Progenitor cell of endocrine pancreas (in vitro differentiated cells): ENCODE data around the gene MED12L. TPM values are rescaled to one million over a fixed set of nuclear protein-coding genes. Genes with fewer than 3 reads are reported as not detected.

Experiments
- DNase-seq: peaks from one replicate; pipeline ENCODE4 v3.0.0; 2021; ENCODE audit warnings: low spot score; ENCODE audit not compliant: unreplicated experiment
- H3K27ac Mint-ChIP-seq: 2 replicates; pipeline ENCODE4 v1.8.0; 2021; ENCODE audit warnings: mild to moderate bottlenecking, moderate library complexity, mixed read lengths
- H3K27me3 Mint-ChIP-seq: 2 replicates; pipeline ENCODE4 v1.8.0; 2021; ENCODE audit warnings: mixed read lengths
- H3K36me3 Mint-ChIP-seq: 2 replicates; pipeline ENCODE4 v1.8.0; 2022; ENCODE audit warnings: mixed read lengths; ENCODE audit not compliant: insufficient read depth
- H3K4me1 Mint-ChIP-seq: 2 replicates; pipeline ENCODE4 v1.8.0; 2021; ENCODE audit warnings: low read depth, mixed read lengths
- H3K4me3 Mint-ChIP-seq: 2 replicates; pipeline ENCODE4 v1.8.0; 2021; ENCODE audit warnings: low read depth, mild to moderate bottlenecking, moderate library complexity, mixed read lengths
- H3K9me3 Mint-ChIP-seq: 2 replicates; pipeline ENCODE4 v1.8.0; 2021; ENCODE audit warnings: low read depth, mixed read lengths
- CTCF ChIP-seq: fragments of 200-600 bp; sonication (generic); IDR thresholded peaks from one replicate; pipeline ENCODE4 v1.5.0; 2021; ENCODE audit warnings: antibody characterized with exemption, mild to moderate bottlenecking; ENCODE audit not compliant: unreplicated experiment
- total RNA-seq: library from RNA; stranded (reverse); gene quantifications from 2 replicates; pipeline ENCODE4 v1.2.1, GENCODE V29; 2021

Gene MED12L
- total RNA-seq, 1 donor from 2014 or later = 8.9 TPM

- H3K27me3 Mint-ChIP-seq = no peaks in the 10 kb centered on the region
- H3K4me1 Mint-ChIP-seq = peaks cover 2% of the 10 kb centered on the region
- no peaks in the 10 kb centered on the region for H3K9me3 Mint-ChIP-seq
- H3K27ac Mint-ChIP-seq = no peak overlapping the region
- H3K36me3 Mint-ChIP-seq = no peaks in the 10 kb centered on the region
- TF ChIP-seq CTCF = no peak
- H3K4me3 Mint-ChIP-seq = no peak overlapping the region
- no peak for DNase-seq
Measured at GRCh38 chr3:151403246-151403645, 317.8 kb downstream of the MED12L start.

GRCh38 chr3:151404316-151404715 lies 318.9 kb downstream of the MED12L start:
- no peak overlapping the region for H3K4me3 Mint-ChIP-seq
- no peak for TF ChIP-seq CTCF
- DNase-seq = no peak
- no peaks in the 10 kb centered on the region for H3K36me3 Mint-ChIP-seq
- no peaks in the 10 kb centered on the region for H3K9me3 Mint-ChIP-seq
- H3K27ac Mint-ChIP-seq = no peak overlapping the region
- no peaks in the 10 kb centered on the region for H3K27me3 Mint-ChIP-seq
- peaks cover 2% of the 10 kb centered on the region for H3K4me1 Mint-ChIP-seq

GRCh38 chr3:151407928-151408327 lies 322.5 kb downstream of the MED12L start:
- DNase-seq = no peak
- Mint-ChIP-seq H3K4me1 (no peaks in the 10 kb centered on the region), H3K27me3 (no peaks in the 10 kb centered on the region), H3K9me3 (no peaks in the 10 kb centered on the region), H3K36me3 (no peaks in the 10 kb centered on the region), H3K4me3 (no peak overlapping the region), H3K27ac (no peak overlapping the region)
- TF ChIP-seq CTCF = no peak

GRCh38 chr3:151410891-151411559 lies 325.6 kb downstream of the MED12L start:
- no peak overlapping the region for H3K4me3 Mint-ChIP-seq
- H3K36me3 Mint-ChIP-seq = no peaks in the 10 kb centered on the region
- no peaks in the 10 kb centered on the region for H3K27me3 Mint-ChIP-seq
- TF ChIP-seq CTCF = no peak
- no peak overlapping the region for H3K27ac Mint-ChIP-seq
- no peaks in the 10 kb centered on the region for H3K4me1 Mint-ChIP-seq
- no peaks in the 10 kb centered on the region for H3K9me3 Mint-ChIP-seq
- no peak for DNase-seq

- no peaks in the 10 kb centered on the region for H3K9me3 Mint-ChIP-seq
- no peak overlapping the region for H3K4me3 Mint-ChIP-seq
- no peak for TF ChIP-seq CTCF
- no peak for DNase-seq
- H3K27me3 Mint-ChIP-seq = no peaks in the 10 kb centered on the region
- H3K27ac Mint-ChIP-seq = no peak overlapping the region
- H3K36me3 Mint-ChIP-seq = no peaks in the 10 kb centered on the region
- no peaks in the 10 kb centered on the region for H3K4me1 Mint-ChIP-seq
Measured at GRCh38 chr3:151412989-151413388, 327.5 kb downstream of the MED12L start.
